ENCODE measurements around the gene GFAP. TPM values are rescaled to one million over a fixed set of nuclear protein-coding genes. Genes with fewer than 3 reads are reported as not detected.
A peak's percentile ranks its signal among the peaks of the same experiment; 100 is the strongest.

GFAP gene
- total and polyA plus RNA-seq, 5 donors from 2014 or later: not detected

- DNase-seq: no peak
- H3K27ac Mint-ChIP-seq: no peak overlapping the region
Observed at GRCh38 chr17:44922136-44922535, 6.8 kb upstream of the GFAP start.

GRCh38 chr17:44921122-44921882 lies 6.0 kb upstream of the GFAP start:
- Histone ChIP-seq H3K4me3 (ENCODE audit: low read depth, low read length) (no peak overlapping the region), H3K4me1 (ENCODE audit: control insufficient read depth, insufficient read depth, low read length, poor library complexity, severe bottlenecking) (no peaks in the 10 kb centered on the region), H3K9me3 (ENCODE audit: control insufficient read depth in 2 of 2, low read length in 2 of 2) (no peaks in the 10 kb centered on the region), H3K36me3 (ENCODE audit: control insufficient read depth, insufficient read depth, low read length) (no peaks in the 10 kb centered on the region), H3K27ac (ENCODE audit: insufficient read depth, low read length, poor library complexity, severe bottlenecking) (no peak overlapping the region), H3K27me3 (ENCODE audit: control insufficient read depth, insufficient read depth, low read length) (no peaks in the 10 kb centered on the region)
- H3K27me3 Mint-ChIP-seq: peaks cover 12% of the 10 kb centered on the region
- no peaks in the 10 kb centered on the region for H3K36me3 Mint-ChIP-seq
- H3K4me3 Mint-ChIP-seq: no peak overlapping the region
- no peaks in the 10 kb centered on the region for H3K4me1 Mint-ChIP-seq
- no peaks in the 10 kb centered on the region for H3K9me3 Mint-ChIP-seq
- peak overlapping the region in 1 of 3 donors; percentile 32 for H3K27ac Mint-ChIP-seq
- DNase-seq (no peak), ATAC-seq (ENCODE audit: low read depth in 2 of 2) (no peak)

More at GRCh38 chr17:44922136-44922535, 6.8 kb upstream of the GFAP start:
- no peaks in the 10 kb centered on the region for H3K36me3 Mint-ChIP-seq
- H3K27me3 Mint-ChIP-seq: peaks cover 9% of the 10 kb centered on the region
- no peaks in the 10 kb centered on the region for H3K9me3 Mint-ChIP-seq
- Histone ChIP-seq H3K4me1 (ENCODE audit: control insufficient read depth, insufficient read depth, low read length, poor library complexity, severe bottlenecking) (no peaks in the 10 kb centered on the region), H3K4me3 (ENCODE audit: low read depth, low read length) (no peak overlapping the region), H3K9me3 (ENCODE audit: control insufficient read depth in 2 of 2, low read length in 2 of 2) (no peaks in the 10 kb centered on the region), H3K36me3 (ENCODE audit: control insufficient read depth, insufficient read depth, low read length) (no peaks in the 10 kb centered on the region), H3K27me3 (ENCODE audit: control insufficient read depth, insufficient read depth, low read length) (no peaks in the 10 kb centered on the region), H3K27ac (ENCODE audit: insufficient read depth, low read length, poor library complexity, severe bottlenecking) (no peak overlapping the region)
- H3K4me1 Mint-ChIP-seq: no peaks in the 10 kb centered on the region
- H3K4me3 Mint-ChIP-seq: no peak overlapping the region
- ATAC-seq (ENCODE audit: low read depth in 2 of 2): no peak

- DNase-seq: no peak
- no peak overlapping the region for H3K4me3 ChIP-seq (ENCODE audit: low read depth, low read length)
- no peaks in the 10 kb centered on the region for H3K36me3 Mint-ChIP-seq
- no peak overlapping the region for H3K4me3 Mint-ChIP-seq
- H3K36me3 ChIP-seq (ENCODE audit: control insufficient read depth, insufficient read depth, low read length): no peaks in the 10 kb centered on the region
- H3K4me1 ChIP-seq (ENCODE audit: control insufficient read depth, insufficient read depth, low read length, poor library complexity, severe bottlenecking): no peaks in the 10 kb centered on the region
- H3K27ac Mint-ChIP-seq: no peak overlapping the region
- no peak for ATAC-seq (ENCODE audit: low read depth in 2 of 2)
- no peak overlapping the region for H3K27ac ChIP-seq (ENCODE audit: insufficient read depth, low read length, poor library complexity, severe bottlenecking)
- no peaks in the 10 kb centered on the region for H3K9me3 Mint-ChIP-seq
- H3K4me1 Mint-ChIP-seq: no peaks in the 10 kb centered on the region
- H3K9me3 ChIP-seq (ENCODE audit: control insufficient read depth in 2 of 2, low read length in 2 of 2): no peaks in the 10 kb centered on the region
- H3K27me3 Mint-ChIP-seq: peaks cover 13% of the 10 kb centered on the region
- no peaks in the 10 kb centered on the region for H3K27me3 ChIP-seq (ENCODE audit: control insufficient read depth, insufficient read depth, low read length)
Observed at GRCh38 chr17:44920565-44920940, 5.3 kb upstream of the GFAP start.

- DNase-seq (peak; percentile 52 to 77 (median 63)), ATAC-seq (ENCODE audit: low read depth in 2 of 2) (peak; percentile 78 to 82)
- Mint-ChIP-seq H3K27me3 (peaks cover 13% of the 10 kb centered on the region), H3K4me3 (no peak overlapping the region), H3K36me3 (no peaks in the 10 kb centered on the region), H3K9me3 (no peaks in the 10 kb centered on the region), H3K27ac (no peak overlapping the region), H3K4me1 (no peaks in the 10 kb centered on the region)
- Histone ChIP-seq H3K4me3 (ENCODE audit: low read depth, low read length) (no peak overlapping the region), H3K9me3 (ENCODE audit: control insufficient read depth in 2 of 2, low read length in 2 of 2) (no peaks in the 10 kb centered on the region), H3K36me3 (ENCODE audit: control insufficient read depth, insufficient read depth, low read length) (no peaks in the 10 kb centered on the region), H3K27me3 (ENCODE audit: control insufficient read depth, insufficient read depth, low read length) (no peaks in the 10 kb centered on the region), H3K27ac (ENCODE audit: insufficient read depth, low read length, poor library complexity, severe bottlenecking) (no peak overlapping the region), H3K4me1 (ENCODE audit: control insufficient read depth, insufficient read depth, low read length, poor library complexity, severe bottlenecking) (no peaks in the 10 kb centered on the region)
Observed at GRCh38 chr17:44919885-44920564, 4.7 kb upstream of the GFAP start.

- DNase-seq: no peak
- no peaks in the 10 kb centered on the region for H3K9me3 ChIP-seq (ENCODE audit: control insufficient read depth in 2 of 2, low read length in 2 of 2)
- no peak overlapping the region for H3K27ac ChIP-seq (ENCODE audit: insufficient read depth, low read length, poor library complexity, severe bottlenecking)
- no peak overlapping the region for H3K27ac Mint-ChIP-seq
- no peaks in the 10 kb centered on the region for H3K4me1 ChIP-seq (ENCODE audit: control insufficient read depth, insufficient read depth, low read length, poor library complexity, severe bottlenecking)
- no peak overlapping the region for H3K4me3 Mint-ChIP-seq
- H3K9me3 Mint-ChIP-seq: no peaks in the 10 kb centered on the region
- H3K36me3 ChIP-seq (ENCODE audit: control insufficient read depth, insufficient read depth, low read length): no peaks in the 10 kb centered on the region
- no peaks in the 10 kb centered on the region for H3K36me3 Mint-ChIP-seq
- H3K27me3 ChIP-seq (ENCODE audit: control insufficient read depth, insufficient read depth, low read length): no peaks in the 10 kb centered on the region
- no peak overlapping the region for H3K4me3 ChIP-seq (ENCODE audit: low read depth, low read length)
- no peak for ATAC-seq (ENCODE audit: low read depth in 2 of 2)
- peaks cover 13% of the 10 kb centered on the region for H3K27me3 Mint-ChIP-seq
- H3K4me1 Mint-ChIP-seq: peaks cover 0 to 2% (median 0%) of the 10 kb centered on the region in 4 donors
Observed at GRCh38 chr17:44919411-44919810, 4.1 kb upstream of the GFAP start.

GRCh38 chr17:44918006-44918405 lies 2.7 kb upstream of the GFAP start:
- no peak overlapping the region for H3K27ac ChIP-seq (ENCODE audit: insufficient read depth, low read length, poor library complexity, severe bottlenecking)
- DNase-seq (no peak), ATAC-seq (ENCODE audit: low read depth in 2 of 2) (no peak)
- H3K27me3 ChIP-seq (ENCODE audit: control insufficient read depth, insufficient read depth, low read length): no peaks in the 10 kb centered on the region
- no peak overlapping the region for H3K4me3 Mint-ChIP-seq
- H3K4me3 ChIP-seq (ENCODE audit: low read depth, low read length): no peak overlapping the region
- no peaks in the 10 kb centered on the region for H3K4me1 ChIP-seq (ENCODE audit: control insufficient read depth, insufficient read depth, low read length, poor library complexity, severe bottlenecking)
- H3K4me1 Mint-ChIP-seq: peaks cover 0 to 10% (median 4%) of the 10 kb centered on the region in 4 donors
- H3K27me3 Mint-ChIP-seq: peaks cover 20% of the 10 kb centered on the region
- no peaks in the 10 kb centered on the region for H3K9me3 Mint-ChIP-seq
- H3K36me3 ChIP-seq (ENCODE audit: control insufficient read depth, insufficient read depth, low read length): no peaks in the 10 kb centered on the region
- H3K27ac Mint-ChIP-seq: no peak overlapping the region
- no peaks in the 10 kb centered on the region for H3K36me3 Mint-ChIP-seq
- no peaks in the 10 kb centered on the region for H3K9me3 ChIP-seq (ENCODE audit: control insufficient read depth in 2 of 2, low read length in 2 of 2)

- peaks cover 0 to 14% (median 4%) of the 10 kb centered on the region in 4 donors for H3K4me1 Mint-ChIP-seq
- no peaks in the 10 kb centered on the region for H3K4me1 ChIP-seq (ENCODE audit: control insufficient read depth, insufficient read depth, low read length, poor library complexity, severe bottlenecking)
- no peaks in the 10 kb centered on the region for H3K36me3 ChIP-seq (ENCODE audit: control insufficient read depth, insufficient read depth, low read length)
- peaks cover 3% of the 10 kb centered on the region for H3K27me3 ChIP-seq (ENCODE audit: control insufficient read depth, insufficient read depth, low read length)
- no peak overlapping the region for H3K4me3 ChIP-seq (ENCODE audit: low read depth, low read length)
- H3K9me3 ChIP-seq (ENCODE audit: control insufficient read depth in 2 of 2, low read length in 2 of 2): no peaks in the 10 kb centered on the region
- no peak overlapping the region for H3K4me3 Mint-ChIP-seq
- H3K36me3 Mint-ChIP-seq: no peaks in the 10 kb centered on the region
- no peak for DNase-seq
- H3K27ac ChIP-seq (ENCODE audit: insufficient read depth, low read length, poor library complexity, severe bottlenecking): no peak overlapping the region
- H3K9me3 Mint-ChIP-seq: no peaks in the 10 kb centered on the region
- peaks cover 25% of the 10 kb centered on the region for H3K27me3 Mint-ChIP-seq
- H3K27ac Mint-ChIP-seq: no peak overlapping the region
- no peak for ATAC-seq (ENCODE audit: low read depth in 2 of 2)
Observed at GRCh38 chr17:44917456-44917855, 2.2 kb upstream of the GFAP start.
